A549 (cell line): ENCODE measurements around the gene NDFIP1. TPM values are rescaled to one million over a fixed set of nuclear protein-coding genes. Genes with fewer than 3 reads are reported as not detected.

ENCODE experiments used
- ATAC-seq, 2 experiments: fragments of 200-7000 bp in 1 of 2; fragments of >200 bp in 1 of 2; cut with Nextera tagmentation in 1 of 2; cut with Tn5 transposase in 1 of 2; 3 replicates each; pipeline versions ENCODE4 v1.8.0 to v1.9.1; 2018 to 2020; ENCODE audit warnings: mild to moderate bottlenecking in 1 of 2, moderate library complexity in 1 of 2
- CTCF ChIA-PET: fragments of 300-600 bp; sonication (Branson Sonifier 250); formaldehyde crosslinking; extraction: SDS; loops from one replicate; lab custom pipeline; 2021; ENCODE audit warnings: antibody characterized with exemption, inconsistent platforms; lab: Yijun Ruan, JAX
- POLR2A ChIA-PET: fragments of 350-600 bp; formaldehyde crosslinking; extraction: SDS; loops from one replicate; lab custom pipeline; 2021; ENCODE audit warnings: antibody characterized with exemption, inconsistent platforms; lab: Yijun Ruan, JAX
- DNase-seq, 2 experiments: peaks; one replicate each; pipeline versions ENCODE4 v3.0.0 to v3.0.0-alpha.2; 2011 to 2016; ENCODE audit warnings: low read depth in 1 of 2, low spot score in 1 of 2
- FAIRE-seq: peaks from 2 replicates; lab custom pipeline; 2011; peaks lifted over from hg19 to GRCh38; lab: Jason Lieb, UNC
- H3K27ac ChIP-seq, 2 experiments: fragments of >200 bp; sonication (Bioruptor Twin); formaldehyde crosslinking; 3 replicates each; pipeline ENCODE4 v1.5.1; 2016 to 2017
- H3K4me1 ChIP-seq: fragments of >200 bp; sonication (Bioruptor Twin); formaldehyde crosslinking; 3 replicates; pipeline ENCODE4 v1.6.1; 2016
- H3K4me2 ChIP-seq: fragments of >200 bp; sonication (Bioruptor Twin); formaldehyde crosslinking; 3 replicates; pipeline ENCODE4 v1.6.1; 2016
- H3K4me3 ChIP-seq: fragments of >200 bp; sonication (Bioruptor Twin); formaldehyde crosslinking; 3 replicates; pipeline ENCODE4 v1.5.1; 2016
- H3K9me3 ChIP-seq: fragments of >200 bp; sonication (Bioruptor Twin); formaldehyde crosslinking; 3 replicates; pipeline ENCODE4 v1.6.1; 2016
- ATOH8 ChIP-seq: fragments of 250-450 bp; sonication (Bioruptor Pico); IDR thresholded peaks from 2 replicates; pipeline ENCODE4 v1.5.0; 2020; ENCODE audit warnings: low read depth, mild to moderate bottlenecking, moderate library complexity
- BCL3 ChIP-seq: fragments of >200 bp; sonication (Bioruptor Twin); formaldehyde crosslinking; IDR thresholded peaks from 3 replicates; pipeline ENCODE4 v1.6.1; 2016
- BHLHE40 ChIP-seq: IDR thresholded peaks from 2 replicates; pipeline ENCODE4 v1.6.1; 2012; ENCODE audit warnings: low read depth, low read length, inconsistent platforms
- CBX2 ChIP-seq: fragments of 200-600 bp; sonication (generic); IDR thresholded peaks from 2 replicates; pipeline ENCODE4 v1.6.1; 2016; ENCODE audit warnings: low read depth, mild to moderate bottlenecking, borderline replicate concordance
- CEBPB ChIP-seq, 2 experiments: fragments of >200 bp in 1 of 2; sonication (Bioruptor Twin) in 1 of 2; formaldehyde crosslinking in 1 of 2; IDR thresholded peaks; 2 replicates each; pipeline ENCODE4 v1.6.1; 2012 to 2016
- E2F6 ChIP-seq: IDR thresholded peaks from 2 replicates; pipeline ENCODE4 v1.6.1; 2012; ENCODE audit warnings: low read depth, borderline replicate concordance
- EHF ChIP-seq: fragments of 250-450 bp; sonication (Bioruptor Pico); IDR thresholded peaks from 2 replicates; pipeline ENCODE4 v1.5.0; 2020; ENCODE audit warnings: mild to moderate bottlenecking
- ELK1 ChIP-seq: fragments of 150-350 bp; IDR thresholded peaks from 2 replicates; pipeline ENCODE4 v1.6.1; 2014; ENCODE audit warnings: low read depth, mild to moderate bottlenecking, low read length
- EP300 ChIP-seq, 2 experiments: fragments of >200 bp; sonication (Bioruptor Twin); formaldehyde crosslinking; IDR thresholded peaks; 2 replicates in 1 of 2; 3 replicates in 1 of 2; pipeline ENCODE4 v1.6.1; 2016 to 2017
- ESRRA ChIP-seq: fragments of 150-350 bp; IDR thresholded peaks from 2 replicates; pipeline ENCODE4 v1.6.1; 2014; ENCODE audit warnings: mild to moderate bottlenecking, low read length, borderline replicate concordance
- FOSB ChIP-seq: fragments of 250-450 bp; sonication (Bioruptor Pico); IDR thresholded peaks from 2 replicates; pipeline ENCODE4 v1.5.0; 2020; ENCODE audit warnings: mild to moderate bottlenecking, moderate library complexity
- FOSL2 ChIP-seq, 2 experiments: fragments of 450-650 bp in 1 of 2; fragments of >200 bp in 1 of 2; sonication (Bioruptor Twin) in 1 of 2; formaldehyde crosslinking; IDR thresholded peaks; 2 replicates each; pipeline versions ENCODE4 v1.5.0 to v1.6.1; 2016 to 2020; ENCODE audit warnings: mild to moderate bottlenecking in 1 of 2, moderate library complexity in 1 of 2
- HES2 ChIP-seq: fragments of >200 bp; sonication (Bioruptor Twin); formaldehyde crosslinking; IDR thresholded peaks from 2 replicates; pipeline ENCODE4 v1.6.1; 2016
- HOXA7 ChIP-seq: fragments of 250-450 bp; sonication (Bioruptor Pico); IDR thresholded peaks from 2 replicates; pipeline ENCODE4 v1.5.0; 2020; ENCODE audit warnings: mild to moderate bottlenecking, moderate library complexity
- JUN ChIP-seq, 2 experiments: fragments of >200 bp; sonication (Bioruptor Twin); formaldehyde crosslinking; IDR thresholded peaks; 2 replicates in 1 of 2; 3 replicates in 1 of 2; pipeline ENCODE4 v1.6.1; 2016 to 2017
- KDM5A ChIP-seq: fragments of 200-600 bp; sonication (generic); IDR thresholded peaks from 2 replicates; pipeline ENCODE4 v1.6.1; 2016; ENCODE audit warnings: antibody characterized with exemption, mild to moderate bottlenecking
- MAX ChIP-seq: IDR thresholded peaks from 2 replicates; pipeline ENCODE4 v1.6.1; 2012
- NFE2L2 ChIP-seq: fragments of 150-350 bp; conservative IDR thresholded peaks from 2 replicates; pipeline ENCODE4 v1.6.1; 2014; ENCODE audit warnings: low read length
- NPAS2 ChIP-seq: fragments of 250-450 bp; sonication (Bioruptor Pico); IDR thresholded peaks from 2 replicates; pipeline ENCODE4 v1.8.0; 2022; ENCODE audit warnings: mild to moderate bottlenecking, moderate library complexity, borderline replicate concordance
- NR3C1 ChIP-seq: fragments of >200 bp; sonication (Bioruptor Twin); formaldehyde crosslinking; IDR thresholded peaks from 3 replicates; pipeline ENCODE4 v1.6.1; 2017
- PBX3 ChIP-seq: IDR thresholded peaks from 2 replicates; pipeline ENCODE4 v1.6.1; 2012
- PHF8 ChIP-seq: fragments of 200-600 bp; sonication (generic); IDR thresholded peaks from 2 replicates; pipeline ENCODE4 v1.6.1; 2016; ENCODE audit warnings: low read depth, mild to moderate bottlenecking, antibody characterized with exemption, moderate library complexity, borderline replicate concordance
- POLR2AphosphoS2 ChIP-seq: conservative IDR thresholded peaks from 2 replicates; pipeline ENCODE4 v1.6.1; 2012; ENCODE audit warnings: low read length, improper control_type of control experiment, inconsistent platforms
- RCOR1 ChIP-seq: fragments of 150-350 bp; IDR thresholded peaks from 2 replicates; pipeline ENCODE4 v1.6.1; 2014; ENCODE audit warnings: antibody characterized with exemption, low read length, low read depth
- SMC3 ChIP-seq: fragments of >200 bp; sonication (Bioruptor Twin); formaldehyde crosslinking; IDR thresholded peaks from 3 replicates; pipeline ENCODE4 v1.6.1; 2018; ENCODE audit warnings: inconsistent platforms
- TFCP2L1 ChIP-seq: fragments of 250-450 bp; sonication (Bioruptor Pico); IDR thresholded peaks from 2 replicates; pipeline ENCODE4 v1.5.0; 2021; ENCODE audit warnings: mild to moderate bottlenecking
- TP53 ChIP-seq: fragments of 250-450 bp; sonication (Bioruptor Pico); IDR thresholded peaks from 2 replicates; pipeline ENCODE4 v1.5.0; 2021; ENCODE audit warnings: mild to moderate bottlenecking, moderate library complexity
- ZC3H11A ChIP-seq: fragments of 450-650 bp; IDR thresholded peaks from 2 replicates; pipeline ENCODE4 v1.6.1; 2014; ENCODE audit warnings: antibody characterized with exemption, mild to moderate bottlenecking
- ZNF302 ChIP-seq: fragments of 250-450 bp; sonication (Bioruptor Pico); IDR thresholded peaks from 2 replicates; pipeline ENCODE4 v1.9.0; 2021; ENCODE audit warnings: inconsistent platforms, mild to moderate bottlenecking, moderate library complexity
- ZSCAN20 ChIP-seq: fragments of 250-450 bp; sonication (Bioruptor Pico); IDR thresholded peaks from 2 replicates; pipeline ENCODE4 v1.8.0; 2022; ENCODE audit warnings: mild to moderate bottlenecking, moderate library complexity
- WGBS: methylation state at CpG from one replicate; pipeline ENCODE4 v1.1.6; 2017; ENCODE audit errors: missing lambda C conversion rate; 5-methylcytosine and 5-hydroxymethylcytosine counted together
- polyA plus RNA-seq, 4 experiments: library from polyadenylated mRNA; depleted of rRNA in 3 of 4; stranded (reverse); fragments of >200 nt; fragmentation: RNase III in 1 of 4; extraction: RNeasy Plus Mini Kit Qiagen cat#74134 plus additional on column Dnase treatment in 1 of 4; gene quantifications; 2 replicates in 3 of 4; 3 replicates in 1 of 4; pipeline ENCODE4 v1.2.3, GENCODE V29; 2011 to 2017

NDFIP1 gene
- polyA plus RNA-seq, 2 of the 4 experiments (the other 2 are of a cell fraction), result 42.4 to 58.0 TPM

- TF ChIP-seq FOSL2 (IDR thresholded peaks at IDR 0.05) (no peak), FOSL2 (CRISPR knock-in tag; IDR thresholded peaks at IDR 0.05) (no peak), FOSB (CRISPR knock-in tag) (no peak)
Observed at GRCh38 chr5:142159354-142159753, 50.8 kb downstream of the NDFIP1 start (continued).

- H3K9me3 ChIP-seq, result no peaks in the 10 kb centered on the region
- no peak for DNase-seq
- no peak overlapping the region for H3K27ac ChIP-seq
- WGBS, result 88% methylated on average over 5 of the region's 5 CpGs
- no peak for ATAC-seq
- no peak for FAIRE-seq
- no peak overlapping the region for H3K4me3 ChIP-seq
- CTCF ChIA-PET, result interaction anchor here (0.6 to 2.0 kb wide), 3 partner anchors 13 to 384 kb away, joined by 3 to 15 read pairs (median 4); no protein-coding TSS in a partner anchor
- H3K4me2 ChIP-seq, result no peak overlapping the region
- TF ChIP-seq NR3C1 (no peak), PBX3 (no peak), NPAS2 (no peak), POLR2AphosphoS2 (no peak), ATOH8 (CRISPR knock-in tag) (no peak), RCOR1 (no peak), HES2 (no peak), PHF8 (no peak), KDM5A (no peak), FOSB (CRISPR knock-in tag) (no peak), JUN (IDR thresholded peaks at IDR 0.05) (no peak), MAX (no peak), E2F6 (no peak)
- TF ChIP-seq, all 56 proteins: peak for 0
- POLR2A ChIA-PET, result interaction anchor here (0.6 kb wide), 1 partner anchor 161 kb away, joined by 3 read pairs; the partner anchor contains the start of gene SPRY4
- no peaks in the 10 kb centered on the region for H3K4me1 ChIP-seq
Observed at GRCh38 chr5:142164315-142164714, 55.7 kb downstream of the NDFIP1 start.

- Histone ChIP-seq H3K4me2 (no peak overlapping the region), H3K9me3 (no peaks in the 10 kb centered on the region), H3K27ac (no peak overlapping the region), H3K4me1 (no peaks in the 10 kb centered on the region), H3K4me3 (no peak overlapping the region)
- TF ChIP-seq E2F6 (no peak), JUN (IDR thresholded peaks at IDR 0.05) (no peak), TP53 (CRISPR knock-in tag) (no peak), BHLHE40 (no peak), ELK1 (no peak), CEBPB (IDR thresholded peaks at IDR 0.05) (no peak), SMC3 (no peak), KDM5A (no peak), HOXA7 (CRISPR knock-in tag) (no peak), TFCP2L1 (CRISPR knock-in tag) (no peak), ZNF302 (CRISPR knock-in tag) (no peak), ZC3H11A (no peak), ESRRA (no peak), BCL3 (no peak), EP300 (IDR thresholded peaks at IDR 0.05) (no peak), CBX2 (no peak), NFE2L2 (no peak), NPAS2 (no peak), ZSCAN20 (CRISPR knock-in tag) (no peak), EHF (CRISPR knock-in tag) (no peak)
- ChIA-PET CTCF (interaction anchor here (0.7 to 1.5 kb wide), 7 partner anchors 10 to 474 kb away, joined by 3 to 8 read pairs (median 3); no protein-coding TSS in a partner anchor), POLR2A (no interaction called here)
- 92% methylated on average over 4 of the region's 4 CpGs for WGBS
- no peak for DNase-seq
- no peak for FAIRE-seq
- no peak for ATAC-seq
Observed at GRCh38 chr5:142166754-142167153, 58.2 kb downstream of the NDFIP1 start.
